OCI-M1 (cell line): ENCODE measurements around the gene KRTAP12-4.
A peak's percentile ranks its signal among the peaks of the same experiment; 100 is the strongest.
"Not testable (repeated sequence)": the region's sequence is repeated elsewhere in the genome, so short reads cannot be mapped to it uniquely, and the experiment has no call there.

Experiments used
- DNase-seq: peaks from one replicate; lab custom pipeline; 2025; lab: John Stamatoyannopoulos, UW

The KRTAP12-4 gene

GRCh38 chr21:44630440-44630839 lies 24.0 kb downstream of the KRTAP12-4 start:
- no peak for DNase-seq

- DNase-seq, result no peak
Observed at GRCh38 chr21:44628707-44629391, 25.6 kb downstream of the KRTAP12-4 start.

- not testable (repeated sequence) for DNase-seq
Observed at GRCh38 chr21:44627831-44628233, 26.6 kb downstream of the KRTAP12-4 start.

- not testable (repeated sequence) for DNase-seq
Observed at GRCh38 chr21:44627181-44627822, 27.2 kb downstream of the KRTAP12-4 start.

GRCh38 chr21:44626673-44627143 lies 27.8 kb downstream of the KRTAP12-4 start, which contains the start of gene KRTAP10-9:
KRTAP10-9 (plus strand) TSS chr21:44627093; CDS start chr21:44627172, 79 bp downstream.
- no peak for DNase-seq

GRCh38 chr21:44626262-44626661 lies 28.2 kb downstream of the KRTAP12-4 start:
- no peak for DNase-seq

GRCh38 chr21:44625756-44626155 lies 28.7 kb downstream of the KRTAP12-4 start:
- DNase-seq, result no peak

GRCh38 chr21:44623575-44623974 lies 30.9 kb downstream of the KRTAP12-4 start:
- no peak for DNase-seq

- DNase-seq, result no peak
Observed at GRCh38 chr21:44619886-44620285, 34.6 kb downstream of the KRTAP12-4 start.

- DNase-seq, result no peak
Observed at GRCh38 chr21:44618909-44619308, 35.5 kb downstream of the KRTAP12-4 start.

GRCh38 chr21:44618504-44618903 lies 36.0 kb downstream of the KRTAP12-4 start:
- peak; percentile 52 for DNase-seq

- DNase-seq, result no peak
Observed at GRCh38 chr21:44617071-44617501, 37.4 kb downstream of the KRTAP12-4 start.

GRCh38 chr21:44616591-44616926 lies 37.9 kb downstream of the KRTAP12-4 start:
- no peak for DNase-seq

- no peak for DNase-seq
Observed at GRCh38 chr21:44615911-44616590, 38.4 kb downstream of the KRTAP12-4 start.

- DNase-seq, result no peak
Observed at GRCh38 chr21:44615466-44615865, 39.0 kb downstream of the KRTAP12-4 start.

GRCh38 chr21:44614961-44615391 lies 39.5 kb downstream of the KRTAP12-4 start:
- DNase-seq, result no peak

GRCh38 chr21:44614161-44614631 lies 40.3 kb downstream of the KRTAP12-4 start:
- DNase-seq, result no peak

- no peak for DNase-seq
Observed at GRCh38 chr21:44613386-44614155, 40.9 kb downstream of the KRTAP12-4 start.

- DNase-seq, result no peak
Observed at GRCh38 chr21:44612669-44613229, 41.7 kb downstream of the KRTAP12-4 start.

GRCh38 chr21:44612029-44612486 lies 42.4 kb downstream of the KRTAP12-4 start, which contains the start of gene KRTAP10-8:
KRTAP10-8 (plus strand) TSS chr21:44612079; CDS start chr21:44612101, 22 bp downstream.
- DNase-seq, result no peak

- no peak for DNase-seq
Observed at GRCh38 chr21:44611551-44611950, 42.9 kb downstream of the KRTAP12-4 start.
